Bronchial epithelial cell (primary cell): ENCODE data around the gene SRP19. TPM values are rescaled to one million over a fixed set of nuclear protein-coding genes. Genes with fewer than 3 reads are reported as not detected.

Experiments
- DNase-seq: peaks from one replicate; pipeline ENCODE4 v3.0.0-alpha.2; 2010; ENCODE audit warnings: low read depth
- FAIRE-seq: peaks from 2 replicates; lab custom pipeline; 2011; peaks lifted over from hg19 to GRCh38; lab: Jason Lieb, UNC
- H3K27me3 ChIP-seq: 2 replicates; pipeline ENCODE4 v1.5.1; 2011; ENCODE audit warnings: low read length; ENCODE audit not compliant: control insufficient read depth, insufficient read depth
- H3K36me3 ChIP-seq: 2 replicates; pipeline ENCODE4 v1.5.1; 2011; ENCODE audit warnings: low read length; ENCODE audit not compliant: control insufficient read depth, insufficient read depth
- H3K4me3 ChIP-seq: 2 replicates; pipeline ENCODE4 v1.5.1; 2011; ENCODE audit warnings: mild to moderate bottlenecking, low read depth, low read length, control low read depth
- total RNA-seq: library from RNA; depleted of rRNA; stranded (reverse); fragments of >200 nt; gene quantifications from 2 replicates; pipeline ENCODE4 v1.2.1, GENCODE V29; 2014
- TF ChIP-seq, protein P1 (sequence below): IDR thresholded peaks from 2 replicates; pipeline ENCODE4 v1.5.1; 2011; ENCODE audit warnings: mild to moderate bottlenecking, moderate library complexity, low read length, control low read depth, inconsistent platforms; ENCODE audit not compliant: insufficient read depth, severe bottlenecking

Gene SRP19
- total RNA-seq, 1 donor from 2014 or later, result 109 TPM

- FAIRE-seq, result no peak
- TF ChIP-seq, protein P1, sequence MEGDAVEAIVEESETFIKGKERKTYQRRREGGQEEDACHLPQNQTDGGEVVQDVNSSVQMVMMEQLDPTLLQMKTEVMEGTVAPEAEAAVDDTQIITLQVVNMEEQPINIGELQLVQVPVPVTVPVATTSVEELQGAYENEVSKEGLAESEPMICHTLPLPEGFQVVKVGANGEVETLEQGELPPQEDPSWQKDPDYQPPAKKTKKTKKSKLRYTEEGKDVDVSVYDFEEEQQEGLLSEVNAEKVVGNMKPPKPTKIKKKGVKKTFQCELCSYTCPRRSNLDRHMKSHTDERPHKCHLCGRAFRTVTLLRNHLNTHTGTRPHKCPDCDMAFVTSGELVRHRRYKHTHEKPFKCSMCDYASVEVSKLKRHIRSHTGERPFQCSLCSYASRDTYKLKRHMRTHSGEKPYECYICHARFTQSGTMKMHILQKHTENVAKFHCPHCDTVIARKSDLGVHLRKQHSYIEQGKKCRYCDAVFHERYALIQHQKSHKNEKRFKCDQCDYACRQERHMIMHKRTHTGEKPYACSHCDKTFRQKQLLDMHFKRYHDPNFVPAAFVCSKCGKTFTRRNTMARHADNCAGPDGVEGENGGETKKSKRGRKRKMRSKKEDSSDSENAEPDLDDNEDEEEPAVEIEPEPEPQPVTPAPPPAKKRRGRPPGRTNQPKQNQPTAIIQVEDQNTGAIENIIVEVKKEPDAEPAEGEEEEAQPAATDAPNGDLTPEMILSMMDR, result no peak
- H3K4me3 ChIP-seq, result no peak overlapping the region
- no peaks in the 10 kb centered on the region for H3K27me3 ChIP-seq
- DNase-seq, result no peak
- H3K36me3 ChIP-seq, result peaks cover 14% of the 10 kb centered on the region
Measured at GRCh38 chr5:112869948-112870347, 8.9 kb downstream of the SRP19 start.

GRCh38 chr5:112870966-112871365 lies 9.9 kb downstream of the SRP19 start:
- H3K27me3 ChIP-seq, result no peaks in the 10 kb centered on the region
- TF ChIP-seq, protein P1, result no peak
- H3K4me3 ChIP-seq, result no peak overlapping the region
- H3K36me3 ChIP-seq, result peaks cover 14% of the 10 kb centered on the region
- FAIRE-seq, result no peak
- DNase-seq, result no peak

DNA sequence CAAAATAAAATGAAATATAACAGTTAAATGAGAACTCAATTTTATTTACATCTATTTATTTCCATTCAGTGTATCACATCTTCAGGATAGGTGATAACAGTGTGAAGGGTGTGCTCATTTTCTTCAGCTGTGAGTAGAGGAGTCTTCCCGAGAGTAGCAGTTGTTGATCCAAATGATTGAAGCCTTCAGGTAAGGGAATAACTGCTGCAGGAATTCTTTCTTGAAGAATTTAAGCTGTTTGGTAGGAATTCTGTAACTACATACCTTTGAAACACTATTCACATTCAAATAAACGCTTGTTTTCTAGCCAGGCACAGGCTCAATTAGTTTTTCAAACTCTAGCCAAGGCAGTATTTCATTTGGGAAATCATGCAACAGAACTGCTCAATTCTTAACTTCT lies 15.3 kb downstream of the SRP19 start:
- no peak for FAIRE-seq
- TF ChIP-seq, protein P1, result no peak
- Histone ChIP-seq H3K4me3 (no peak overlapping the region), H3K27me3 (no peaks in the 10 kb centered on the region), H3K36me3 (peaks cover 1% of the 10 kb centered on the region)
- no peak for DNase-seq

DNA sequence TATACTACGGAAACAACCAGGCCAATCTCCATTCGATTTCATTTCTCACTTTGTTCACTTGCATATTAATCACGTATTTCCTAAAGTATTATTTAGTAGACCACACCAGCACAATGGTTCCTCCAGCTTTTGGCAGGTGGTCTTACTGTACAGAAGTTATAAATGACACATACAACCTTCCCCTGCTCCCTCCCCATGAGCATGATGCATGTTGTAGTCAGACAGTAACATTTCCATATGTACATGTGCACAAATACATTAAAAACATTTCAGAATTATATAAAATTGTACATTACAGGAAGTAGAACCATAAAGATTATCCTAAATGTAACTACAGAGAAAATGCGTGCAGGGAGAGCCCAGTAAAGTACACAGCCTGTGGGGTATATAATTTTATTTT lies 17.0 kb downstream of the SRP19 start:
- Histone ChIP-seq H3K36me3 (peaks cover 4% of the 10 kb centered on the region), H3K27me3 (no peaks in the 10 kb centered on the region), H3K4me3 (no peak overlapping the region)
- FAIRE-seq (no peak), DNase-seq (peak; percentile 27)
- TF ChIP-seq, protein P1, result no peak

DNA sequence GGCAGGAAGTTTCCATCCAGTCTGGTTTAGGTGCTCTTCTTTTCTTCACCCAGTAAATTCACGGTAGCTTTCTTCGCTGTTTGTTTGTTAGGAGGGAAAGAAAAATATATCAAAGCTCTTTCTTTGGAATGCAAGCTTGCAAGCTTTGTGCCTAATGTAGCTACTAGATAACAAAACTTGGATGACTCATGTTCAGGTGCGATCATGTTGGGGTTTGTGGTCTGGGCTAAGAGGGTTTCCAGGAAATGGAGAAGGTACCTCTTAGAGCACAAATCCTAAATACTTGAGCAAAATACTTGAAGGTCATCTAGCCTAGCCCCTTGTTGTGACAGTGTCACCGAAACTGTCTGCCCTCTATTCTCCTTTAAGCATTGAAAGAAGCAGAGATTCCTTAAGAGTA lies 17.7 kb downstream of the SRP19 start:
- FAIRE-seq (no peak), DNase-seq (peak; percentile 89)
- TF ChIP-seq, protein P1, result no peak
- no peaks in the 10 kb centered on the region for H3K27me3 ChIP-seq
- H3K4me3 ChIP-seq, result no peak overlapping the region
- peaks cover 5% of the 10 kb centered on the region for H3K36me3 ChIP-seq
